ENCODE results near the gene PRSS27. TPM values are rescaled to one million over a fixed set of nuclear protein-coding genes. Genes with fewer than 3 reads are reported as not detected.
"Not testable (repeated sequence)": the region's sequence is repeated elsewhere in the genome, so short reads cannot be mapped to it uniquely, and the experiment has no call there.

PRSS27 gene
- polyA plus RNA-seq, 3 donors = 1.5 to 2.0 (median 1.8) TPM

GRCh38 chr16:2689422-2689821 is 30.6 kb downstream of the PRSS27 start:
- DNase-seq (ENCODE audit: extremely low read depth in 1 of 11, low read depth in 9 of 11, low spot score in 4 of 11) = not testable (repeated sequence)

GRCh38 chr16:2687531-2688308 is 32.3 kb downstream of the PRSS27 start:
- DNase-seq (ENCODE audit: extremely low read depth in 1 of 11, low read depth in 9 of 11, low spot score in 4 of 11) = no peak

GRCh38 chr16:2686912-2687507 is 33.0 kb downstream of the PRSS27 start:
- DNase-seq (ENCODE audit: extremely low read depth in 1 of 11, low read depth in 9 of 11, low spot score in 4 of 11) = no peak

GRCh38 chr16:2686075-2686474 is 33.9 kb downstream of the PRSS27 start:
- DNase-seq (ENCODE audit: extremely low read depth in 1 of 11, low read depth in 9 of 11, low spot score in 4 of 11) = not testable (repeated sequence)

GRCh38 chr16:2683041-2683440 is 37.0 kb downstream of the PRSS27 start:
- DNase-seq (ENCODE audit: extremely low read depth in 1 of 11, low read depth in 9 of 11, low spot score in 4 of 11) = not testable (repeated sequence)

GRCh38 chr16:2682209-2683021 is 37.6 kb downstream of the PRSS27 start, which contains the start of gene KCTD5:
Gene KCTD5, plus strand, starts transcription at chr16:2682523. Its CDS starts 26 bp downstream, at chr16:2682549.
- DNase-seq (ENCODE audit: extremely low read depth in 1 of 11, low read depth in 9 of 11, low spot score in 4 of 11) = peak; percentile 87 to 96 (median 94)

- DNase-seq (ENCODE audit: extremely low read depth in 1 of 11, low read depth in 9 of 11, low spot score in 4 of 11) = not testable (repeated sequence)
Observed at GRCh38 chr16:2680360-2680759, 39.7 kb downstream of the PRSS27 start.

GRCh38 chr16:2679902-2680301 is 40.1 kb downstream of the PRSS27 start:
- DNase-seq (ENCODE audit: extremely low read depth in 1 of 11, low read depth in 9 of 11, low spot score in 4 of 11) = not testable (repeated sequence)

- DNase-seq (ENCODE audit: extremely low read depth in 1 of 11, low read depth in 9 of 11, low spot score in 4 of 11) = not testable (repeated sequence)
Observed at GRCh38 chr16:2678206-2678965, 41.6 kb downstream of the PRSS27 start.

GRCh38 chr16:2676937-2677336 is 43.1 kb downstream of the PRSS27 start:
- DNase-seq (ENCODE audit: extremely low read depth in 1 of 11, low read depth in 9 of 11, low spot score in 4 of 11) = not testable (repeated sequence)

- no peak for DNase-seq (ENCODE audit: extremely low read depth in 1 of 11, low read depth in 9 of 11, low spot score in 4 of 11)
Observed at GRCh38 chr16:2675714-2676113, 44.3 kb downstream of the PRSS27 start.

- no peak for DNase-seq (ENCODE audit: extremely low read depth in 1 of 11, low read depth in 9 of 11, low spot score in 4 of 11)
Observed at GRCh38 chr16:2675021-2675420, 45.0 kb downstream of the PRSS27 start.

- peak in 9 of 11 donors; percentile 81 to 94 (median 91) for DNase-seq (ENCODE audit: extremely low read depth in 1 of 11, low read depth in 9 of 11, low spot score in 4 of 11)
Observed at GRCh38 chr16:2673066-2673999, 46.7 kb downstream of the PRSS27 start.

GRCh38 chr16:2671741-2672140 is 48.3 kb downstream of the PRSS27 start:
- no peak for DNase-seq (ENCODE audit: extremely low read depth in 1 of 11, low read depth in 9 of 11, low spot score in 4 of 11)

GRCh38 chr16:2671193-2671592 is 48.8 kb downstream of the PRSS27 start:
- not testable (repeated sequence) for DNase-seq (ENCODE audit: extremely low read depth in 1 of 11, low read depth in 9 of 11, low spot score in 4 of 11)

- DNase-seq (ENCODE audit: extremely low read depth in 1 of 11, low read depth in 9 of 11, low spot score in 4 of 11) = not testable (repeated sequence)
Observed at GRCh38 chr16:2670017-2670416, 50.0 kb downstream of the PRSS27 start.

GRCh38 chr16:2669587-2669986 is 50.4 kb downstream of the PRSS27 start:
- not testable (repeated sequence) for DNase-seq (ENCODE audit: extremely low read depth in 1 of 11, low read depth in 9 of 11, low spot score in 4 of 11)

- not testable (repeated sequence) for DNase-seq (ENCODE audit: extremely low read depth in 1 of 11, low read depth in 9 of 11, low spot score in 4 of 11)
Observed at GRCh38 chr16:2666671-2667070, 53.4 kb downstream of the PRSS27 start.
